Esophagus squamous epithelium (tissue), 4 donors: ENCODE results near the gene STT3B.

Source experiments
- CTCF ChIP-seq, 6 experiments: fragments of 450-650 bp in 4 of 6; fragments of 200-600 bp in 2 of 6; sonication (generic) in 2 of 6; IDR thresholded peaks; one replicate each; pipeline ENCODE4 v1.5.1; 2016 to 2019; ENCODE audit warnings: antibody characterized with exemption in 6 of 6, mild to moderate bottlenecking in 4 of 6, moderate library complexity in 4 of 6
- POLR2A ChIP-seq, 4 donors: fragments of 450-650 bp; IDR thresholded peaks; one replicate each; pipeline ENCODE4 v1.6.1; 2017; ENCODE audit warnings: antibody characterized with exemption in 4 of 4, mild to moderate bottlenecking in 4 of 4, moderate library complexity in 3 of 4

DNA sequence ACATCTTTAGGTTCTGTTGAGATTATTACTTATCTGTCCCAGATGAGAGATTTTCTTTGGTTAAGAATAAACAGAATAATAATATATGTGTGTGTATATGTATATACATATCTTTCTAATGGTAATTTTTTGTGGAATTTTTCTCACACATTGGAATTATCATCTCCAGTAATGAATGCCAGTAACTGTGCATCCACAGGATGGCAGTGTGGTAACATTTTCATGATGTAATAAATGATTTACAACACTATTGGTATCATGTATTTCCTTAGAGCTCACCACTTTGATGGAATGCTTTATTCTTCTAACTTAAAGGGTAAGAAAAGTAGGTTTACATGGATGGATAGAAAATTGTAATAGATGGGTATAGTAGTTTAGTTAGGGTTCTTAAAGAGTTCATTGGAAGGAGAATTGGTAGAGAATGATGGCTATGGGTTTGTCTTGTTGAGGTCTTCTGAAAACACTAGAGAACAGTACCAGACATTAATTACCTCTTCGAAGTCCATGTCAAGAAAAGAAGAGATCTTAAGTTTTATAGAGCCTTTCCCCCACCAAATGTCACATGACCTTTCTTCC is 78.1 kb downstream of the STT3B start:
- TF ChIP-seq CTCF (IDR thresholded peaks at IDR 0.05) (peak in 5 of 6 experiments; percentile 32 to 69 (median 55)), POLR2A (IDR thresholded peaks at IDR 0.05) (no peak)
